NCI-H345 treated with DMSO at 0.1 percent for 48 hours (cell line): ENCODE data around the gene SSNA1.

ENCODE experiments used
- DNase-seq: peaks from one replicate; lab custom pipeline; 2025; ENCODE audit not compliant: unreplicated experiment; lab: John Stamatoyannopoulos, UW

Gene SSNA1

GRCh38 chr9:137188490-137189296 lies at the start of gene SSNA1, which contains the start of gene ANAPC2:
SSNA1 (plus strand) TSS chr9:137188676; CDS start chr9:137188727, 51 bp downstream.
ANAPC2 (minus strand) TSS chr9:137188560; CDS start chr9:137188532, 28 bp downstream.
- DNase-seq, result peak; percentile 74

GRCh38 chr9:137138722-137139467 lies 49.6 kb upstream of the SSNA1 start, which contains the start of gene GRIN1:
GRIN1 (plus strand) TSS chr9:137139154; CDS start chr9:137139487, 333 bp downstream.
- no peak for DNase-seq

- no peak for DNase-seq
These were observed 48.9 kb upstream of the SSNA1 start for GRCh38 chr9:137139468-137140150.

- no peak for DNase-seq
These were observed 48.1 kb upstream of the SSNA1 start for GRCh38 chr9:137140151-137141012.

GRCh38 chr9:137141050-137141810 lies 47.2 kb upstream of the SSNA1 start:
- no peak for DNase-seq

- no peak for DNase-seq
These were observed 46.2 kb upstream of the SSNA1 start for GRCh38 chr9:137141976-137142936.

GRCh38 chr9:137143459-137143858 lies 45.0 kb upstream of the SSNA1 start:
- no peak for DNase-seq

GRCh38 chr9:137145731-137146526 lies 42.5 kb upstream of the SSNA1 start:
- no peak for DNase-seq

GRCh38 chr9:137146527-137146918 lies 42.0 kb upstream of the SSNA1 start:
- DNase-seq, result no peak

- DNase-seq, result no peak
These were observed 41.2 kb upstream of the SSNA1 start for GRCh38 chr9:137147091-137147792.

GRCh38 chr9:137147793-137148160 lies 40.7 kb upstream of the SSNA1 start:
- DNase-seq, result no peak

- DNase-seq, result no peak
These were observed 40.2 kb upstream of the SSNA1 start for GRCh38 chr9:137148242-137148641.

- DNase-seq, result no peak
These were observed 39.8 kb upstream of the SSNA1 start for GRCh38 chr9:137148661-137149060.

- DNase-seq, result no peak
These were observed 39.1 kb upstream of the SSNA1 start for GRCh38 chr9:137149363-137149762.

GRCh38 chr9:137149942-137150616 lies 38.4 kb upstream of the SSNA1 start:
- no peak for DNase-seq

- no peak for DNase-seq
These were observed 37.6 kb upstream of the SSNA1 start for GRCh38 chr9:137150617-137151457.
